DMS153 treated with DMSO at 0.1 percent for 48 hours (cell line): ENCODE data around the gene ATP9A.
"Not testable (repeated sequence)": the region's sequence is repeated elsewhere in the genome, so short reads cannot be mapped to it uniquely, and the experiment has no call there.

ENCODE experiments used
- DNase-seq: peaks from one replicate; lab custom pipeline; 2025; ENCODE audit not compliant: unreplicated experiment; lab: John Stamatoyannopoulos, UW

Gene ATP9A

DNA sequence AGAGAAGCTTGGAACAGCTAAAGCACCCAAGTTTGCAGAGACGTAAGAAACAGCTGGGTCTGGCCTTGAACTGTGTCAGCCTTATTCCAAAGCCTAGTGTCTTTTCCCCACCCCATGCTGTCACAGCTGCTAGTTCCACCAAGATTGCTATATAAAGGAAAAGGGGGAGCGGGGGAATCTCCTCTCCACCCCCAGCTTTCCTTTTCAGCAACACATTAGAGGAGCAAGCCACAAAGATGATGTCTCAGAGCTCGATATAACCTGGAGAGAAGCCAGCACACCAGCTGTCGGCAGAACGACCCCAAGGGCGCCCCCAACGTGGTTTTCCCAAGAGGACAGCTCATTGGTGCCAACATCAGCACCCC lies 36.5 kb downstream of the ATP9A start:
- DNase-seq, result no peak

DNA sequence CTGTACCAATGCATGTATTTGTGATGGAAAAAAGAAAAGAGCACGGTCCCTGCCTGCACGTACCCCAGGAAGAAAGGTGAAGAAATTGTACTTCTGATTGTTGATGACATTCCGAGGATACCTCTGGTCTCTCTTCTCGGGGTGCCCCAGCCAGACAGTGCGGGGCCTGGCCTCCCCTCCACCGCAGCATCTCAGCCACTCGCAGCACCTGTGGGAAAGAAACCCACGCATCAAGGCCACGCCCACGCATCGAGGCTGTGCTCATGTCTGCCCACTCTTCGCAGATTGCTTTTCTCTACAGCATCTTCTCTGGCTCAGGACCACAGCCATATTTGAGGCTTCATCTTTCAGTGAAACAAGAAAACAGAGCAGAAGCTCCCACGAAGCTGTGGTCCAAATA lies 38.4 kb downstream of the ATP9A start:
- no peak for DNase-seq

DNA sequence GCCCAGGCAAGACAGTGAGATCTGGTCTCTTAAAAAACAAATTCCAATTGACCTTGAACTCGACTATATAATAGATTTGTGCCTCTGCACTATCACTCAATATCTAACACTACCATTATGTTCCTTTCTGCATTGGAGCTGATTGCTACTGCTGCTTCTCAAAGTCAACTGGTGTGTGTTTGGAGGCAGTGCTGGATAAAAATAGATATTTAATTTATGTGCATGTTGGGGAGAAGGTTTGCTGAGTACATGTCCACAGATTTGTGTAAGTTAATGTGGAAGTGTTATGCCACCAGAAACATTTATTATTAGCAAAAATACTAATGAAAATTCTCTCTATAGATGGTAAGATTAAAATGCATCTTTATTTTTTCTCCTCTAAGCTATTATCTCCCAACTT lies 39.5 kb downstream of the ATP9A start:
- DNase-seq, result no peak

DNA sequence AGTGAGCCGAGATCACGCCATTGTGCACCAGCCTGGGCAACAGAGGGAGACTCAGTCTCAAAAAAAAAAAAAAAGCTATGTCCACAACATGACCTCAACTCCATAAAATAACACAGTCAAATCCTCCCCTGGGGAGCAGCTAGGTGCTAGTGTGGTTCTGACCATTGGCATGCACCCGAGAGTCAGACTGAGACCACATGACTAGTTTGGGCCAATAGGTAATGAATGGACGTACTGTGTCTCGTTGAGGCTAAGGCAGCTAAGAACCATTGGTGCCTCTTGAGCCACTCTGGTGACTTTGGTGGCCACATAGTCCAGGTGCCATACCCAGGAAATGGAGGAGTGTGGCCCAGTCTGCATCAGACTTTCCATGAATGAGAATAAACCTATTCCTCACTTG lies 40.3 kb downstream of the ATP9A start:
- no peak for DNase-seq

DNA sequence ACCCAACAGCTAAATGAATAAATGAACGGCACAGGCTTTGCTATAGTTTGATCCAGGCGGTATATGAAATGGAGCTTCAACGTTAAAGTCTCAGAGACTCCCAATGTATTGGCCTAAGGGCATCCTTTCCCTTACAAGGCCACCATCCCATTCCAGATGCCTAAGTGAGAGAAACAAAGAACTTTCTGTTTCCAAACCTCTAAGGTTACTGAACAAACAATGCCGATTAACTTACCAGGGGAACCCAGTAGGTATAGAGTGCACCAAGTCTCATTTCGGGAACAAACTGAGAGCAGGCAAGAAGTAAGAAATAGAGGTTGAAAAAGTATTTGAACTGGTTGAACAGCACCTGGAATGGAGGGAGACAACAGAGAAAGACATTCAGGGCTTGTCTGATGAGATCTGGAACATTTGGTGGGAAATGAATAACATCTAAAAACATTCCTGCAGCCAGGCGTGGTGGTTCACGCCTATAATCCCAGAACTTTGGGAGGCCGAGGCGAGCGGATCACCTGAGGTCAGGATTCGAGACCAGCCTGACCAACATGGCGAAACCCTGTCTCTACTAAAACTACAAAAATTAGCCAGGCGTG lies 42.5 kb downstream of the ATP9A start:
- DNase-seq, result no peak

DNA sequence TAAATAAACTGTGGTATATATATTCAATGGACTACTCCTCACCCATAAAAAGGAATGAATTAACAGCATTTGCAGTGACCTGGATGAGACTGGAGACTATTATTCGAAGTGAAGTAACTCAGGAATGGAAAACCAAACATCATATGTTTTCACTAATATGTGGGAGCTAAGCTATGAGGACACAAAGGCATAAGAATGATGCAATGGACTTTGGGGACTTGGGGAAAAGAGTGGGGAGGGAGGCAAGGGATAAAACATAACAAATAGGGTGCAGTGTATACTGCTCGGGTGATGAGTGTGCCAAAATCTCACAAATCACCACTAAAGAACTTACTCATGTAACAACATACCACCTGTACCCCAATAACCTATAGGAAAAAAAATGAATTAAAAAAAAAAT lies 45.2 kb downstream of the ATP9A start:
- DNase-seq, result not testable (repeated sequence)

DNA sequence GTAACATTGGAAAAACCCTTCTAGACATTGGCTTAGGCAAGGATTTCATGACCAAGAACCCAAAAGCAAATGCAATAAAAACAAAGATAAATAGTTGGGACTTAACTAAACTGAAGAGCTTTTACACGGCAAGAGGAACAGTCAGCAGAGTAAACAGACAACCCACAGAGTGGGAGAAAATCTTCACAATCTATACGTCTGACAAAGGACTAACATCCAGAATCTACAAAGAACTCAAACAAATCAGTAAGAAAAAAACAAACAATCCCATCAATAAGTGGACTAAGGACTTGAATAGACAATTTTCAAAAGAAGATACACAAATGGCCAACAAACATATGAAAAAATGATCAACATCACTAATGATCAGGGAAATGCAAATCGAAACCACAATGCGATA lies 45.9 kb downstream of the ATP9A start:
- DNase-seq, result not testable (repeated sequence)

DNA sequence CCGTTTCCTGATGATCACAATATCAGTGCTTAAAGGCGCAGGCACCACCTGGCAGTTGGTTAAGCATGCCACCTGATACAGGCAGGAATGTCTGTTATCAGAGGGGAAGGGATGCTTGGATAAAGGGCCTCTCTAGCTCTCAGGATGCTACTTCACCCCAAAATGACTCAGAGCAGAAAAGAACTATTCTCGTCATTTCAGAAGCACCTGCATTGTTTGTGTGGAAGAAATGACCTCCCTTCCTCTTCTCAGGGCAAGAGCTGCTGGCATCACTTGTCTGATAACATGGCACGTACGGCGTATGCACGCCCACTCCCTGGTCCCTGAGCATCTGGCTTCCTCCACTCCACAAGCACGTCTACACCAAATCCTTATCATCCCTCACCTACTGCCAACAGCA lies 47.3 kb downstream of the ATP9A start:
- DNase-seq, result no peak

DNA sequence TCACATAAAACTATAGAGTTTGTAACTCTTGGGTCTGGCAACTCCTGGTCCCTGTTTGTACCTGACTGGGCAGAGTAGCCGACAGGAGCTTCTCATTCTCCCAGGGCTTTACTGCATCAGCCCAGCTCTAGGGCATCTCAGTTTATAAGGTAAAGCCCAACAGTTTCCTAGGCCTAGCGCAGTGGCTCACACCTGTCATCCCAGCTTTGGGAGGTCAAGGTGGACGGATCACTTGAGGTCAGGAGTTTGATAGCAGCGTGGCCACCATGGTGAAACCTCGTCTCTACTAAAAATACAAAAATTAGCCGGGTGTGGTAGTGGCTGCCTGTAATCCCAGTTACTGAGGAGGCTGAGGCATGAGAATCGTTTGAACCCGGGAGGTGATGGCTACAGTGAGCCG lies 47.8 kb downstream of the ATP9A start:
- no peak for DNase-seq

DNA sequence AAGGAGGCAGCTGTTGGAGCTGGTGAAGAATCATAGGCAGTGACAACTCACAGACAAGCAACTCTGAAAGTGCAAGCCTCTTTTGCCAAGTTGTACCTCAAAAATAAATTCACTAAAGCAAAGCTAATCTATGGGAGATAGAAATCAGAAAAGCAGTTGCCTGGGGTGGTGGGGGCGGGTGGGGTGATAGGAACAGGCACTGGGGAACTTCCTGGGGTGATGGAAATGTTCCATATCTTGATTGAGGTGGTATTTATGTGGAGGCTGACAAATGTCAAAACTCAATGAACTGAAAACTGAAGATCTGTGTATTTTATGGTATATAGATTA lies 52.4 kb downstream of the ATP9A start:
- DNase-seq, result no peak

DNA sequence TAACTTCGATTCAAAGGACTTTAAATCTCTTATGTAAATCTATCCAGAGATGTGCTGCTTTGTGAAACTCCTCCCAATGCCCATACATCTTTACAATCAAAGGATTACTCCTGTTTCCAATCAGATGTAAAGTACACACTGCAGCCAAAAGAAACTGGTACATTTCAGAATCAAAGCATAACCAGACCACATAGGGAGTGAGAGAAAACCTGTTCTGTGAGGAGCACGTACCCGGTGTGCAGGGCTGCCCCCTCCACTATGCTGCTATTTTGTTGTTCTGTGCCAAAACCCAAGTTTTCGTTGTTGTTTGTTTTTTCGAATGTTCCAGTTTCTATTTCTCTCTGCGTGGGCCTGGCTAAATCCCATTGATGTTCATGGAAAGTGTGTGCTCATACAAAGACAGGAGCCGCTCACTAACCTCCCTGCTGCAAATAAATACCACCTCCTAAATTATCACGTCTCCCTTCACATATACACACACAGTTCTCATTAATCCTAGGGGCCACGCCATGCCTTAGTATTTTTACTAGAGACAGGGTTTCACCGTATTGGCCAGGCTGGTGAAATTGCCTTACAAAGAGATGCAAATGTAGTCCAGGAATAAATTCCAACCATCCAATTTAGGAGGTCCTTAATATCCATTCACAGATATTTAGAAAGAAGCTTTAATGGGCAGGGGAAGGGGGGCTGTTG lies 52.9 kb downstream of the ATP9A start:
- no peak for DNase-seq

DNA sequence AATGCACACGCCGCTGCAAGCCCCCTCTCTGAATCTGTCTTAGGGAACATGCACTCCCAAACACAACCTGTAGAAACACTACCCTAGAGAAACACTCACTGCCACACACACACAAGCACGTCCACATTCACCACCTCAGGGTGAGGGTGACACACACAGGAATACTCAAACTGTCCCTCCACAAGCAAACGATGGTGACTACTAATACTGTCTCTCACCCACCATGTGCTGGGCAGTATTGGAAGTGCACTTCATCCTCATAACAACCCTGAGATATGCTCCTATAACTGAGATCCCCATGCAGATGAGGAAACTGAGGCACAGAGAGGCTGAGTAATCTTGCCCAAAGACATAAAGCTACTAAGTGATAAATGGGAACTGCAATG lies 55.0 kb downstream of the ATP9A start:
- DNase-seq, result no peak

DNA sequence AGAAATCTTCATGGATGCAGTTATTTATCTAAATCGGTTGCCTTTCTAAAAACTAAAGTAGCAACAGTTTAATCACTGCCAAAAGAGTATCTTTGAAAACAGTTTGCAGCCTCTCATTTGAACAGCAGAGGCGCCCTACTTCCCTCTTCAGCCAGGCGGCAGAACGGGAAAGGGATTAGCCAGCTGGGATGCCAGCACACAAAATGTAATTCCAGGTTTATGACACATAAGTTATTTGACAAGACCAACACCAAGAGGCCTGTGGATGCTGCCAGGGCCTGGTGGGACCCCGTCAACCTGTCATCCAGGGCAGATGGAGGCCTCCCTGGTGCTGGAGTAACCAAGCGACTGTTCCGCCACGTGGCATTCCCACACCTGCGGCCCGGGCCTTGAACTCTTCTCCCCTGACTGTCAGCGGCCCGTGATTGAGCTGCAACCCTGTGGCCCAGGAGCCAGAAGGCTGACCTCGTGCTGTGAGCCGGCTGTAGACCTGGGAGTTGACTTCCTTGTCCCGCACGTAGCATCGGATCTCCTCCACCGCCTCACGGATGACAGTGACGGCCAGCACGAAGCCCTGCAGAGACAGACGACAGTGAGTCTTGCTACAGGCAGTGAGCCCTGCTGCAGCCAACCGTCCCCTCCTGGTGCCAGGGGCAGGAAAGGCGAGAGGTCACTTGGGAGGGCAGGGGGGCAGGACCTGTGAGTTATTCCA lies 55.5 kb downstream of the ATP9A start:
- DNase-seq, result no peak

DNA sequence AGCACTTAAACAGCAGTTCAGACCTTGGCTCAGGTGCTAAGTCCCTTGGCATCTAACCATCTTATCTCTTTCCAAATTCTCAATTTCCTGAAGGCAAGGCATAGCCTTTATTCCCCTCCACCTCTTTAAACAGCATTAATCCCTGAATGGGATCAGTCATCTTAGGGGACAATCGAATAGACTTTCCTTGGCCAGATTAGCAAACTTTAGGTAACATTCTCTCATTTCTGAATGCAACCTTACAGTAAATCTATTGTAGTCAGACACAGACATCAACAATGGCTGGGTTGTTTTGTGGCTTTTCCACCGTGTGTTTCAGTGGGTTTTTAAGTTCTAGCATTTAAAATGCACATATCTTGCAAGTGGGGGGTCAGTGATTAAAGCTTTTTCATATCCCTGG lies 56.8 kb downstream of the ATP9A start:
- DNase-seq, result no peak

DNA sequence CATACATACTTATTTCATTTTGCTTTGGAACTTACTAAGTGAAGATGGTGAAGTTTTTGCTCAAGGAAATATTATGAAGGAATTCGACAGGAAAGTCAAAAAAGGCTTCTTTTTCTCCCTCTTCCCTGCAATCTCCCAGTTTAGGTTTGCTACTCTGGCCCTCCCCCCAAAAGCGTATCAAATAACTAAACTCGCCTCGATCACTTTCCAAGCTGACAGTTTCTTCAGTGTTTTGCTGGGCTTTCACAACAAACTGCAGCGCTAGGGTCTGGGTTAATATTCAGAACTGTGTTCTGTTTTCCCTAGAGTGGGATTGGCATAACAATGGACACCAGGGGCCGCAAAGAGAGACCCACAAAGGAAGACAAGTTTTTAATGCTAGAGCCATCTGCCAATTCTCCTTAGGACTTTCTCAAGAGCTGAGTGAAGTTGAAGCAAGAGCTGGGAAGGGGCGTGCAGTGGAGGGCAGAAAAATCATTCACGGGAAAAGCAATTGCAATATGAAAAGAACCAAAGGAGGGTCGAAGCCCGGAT lies 57.8 kb downstream of the ATP9A start:
- no peak for DNase-seq

DNA sequence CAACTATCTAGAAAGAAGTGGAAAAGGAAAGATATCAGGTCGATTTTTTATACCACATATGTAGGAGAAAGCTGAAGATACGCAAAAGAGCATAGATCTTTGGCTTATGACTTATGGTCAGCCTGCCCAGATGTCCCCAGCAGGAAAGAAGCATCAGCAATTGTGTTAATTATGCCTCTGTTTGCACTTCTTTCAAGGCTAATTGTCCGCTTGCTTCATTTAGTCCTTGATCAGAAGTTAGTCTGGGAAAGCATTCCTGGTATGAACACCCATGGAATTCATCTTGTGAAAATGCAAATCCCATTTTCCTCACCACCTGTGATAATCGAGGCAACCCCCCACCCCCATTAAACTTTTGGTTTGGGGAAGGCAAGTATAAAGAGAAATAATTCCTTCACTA lies 62.8 kb downstream of the ATP9A start:
- no peak for DNase-seq

DNA sequence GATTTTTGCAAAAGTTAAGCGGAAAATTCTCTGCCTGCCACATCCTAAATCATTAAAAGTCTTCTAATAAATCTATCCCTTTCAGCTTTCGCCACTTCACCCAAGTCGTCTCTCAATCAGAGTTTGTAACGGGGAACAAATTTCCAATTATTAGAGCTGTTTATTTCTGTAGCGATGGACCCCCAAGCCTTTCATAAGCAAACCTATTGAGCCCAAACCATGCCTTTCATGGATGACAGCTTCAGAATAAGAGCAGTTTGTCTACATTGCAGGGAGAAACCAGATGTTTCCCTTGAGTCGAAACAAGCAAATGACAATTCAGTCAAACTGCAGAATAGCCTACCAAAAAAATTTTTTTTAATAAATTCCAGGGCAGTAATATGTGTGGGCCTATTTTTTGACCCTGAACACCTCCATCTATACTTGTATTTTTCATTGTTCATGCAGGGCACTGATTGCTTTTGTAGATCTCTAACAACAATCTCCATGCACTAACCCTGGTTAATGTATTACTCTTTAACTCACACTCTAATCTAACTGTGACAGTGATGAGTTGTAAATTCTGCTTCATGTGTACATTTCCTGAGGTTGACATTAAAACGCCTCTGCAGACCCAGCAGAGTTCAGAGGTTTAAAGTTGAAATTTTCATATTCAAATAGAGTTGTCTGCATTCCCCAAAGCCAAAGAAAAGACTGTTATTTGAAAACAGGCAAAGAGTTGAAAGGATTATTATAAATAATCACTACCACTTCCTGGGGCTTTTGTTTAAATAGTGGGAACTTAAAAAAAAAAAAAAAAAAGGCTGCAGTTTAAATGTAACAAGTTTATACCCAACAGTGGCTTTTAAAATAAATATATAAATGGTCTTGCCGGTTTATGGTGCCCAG lies 64.5 kb downstream of the ATP9A start:
- DNase-seq, result no peak

DNA sequence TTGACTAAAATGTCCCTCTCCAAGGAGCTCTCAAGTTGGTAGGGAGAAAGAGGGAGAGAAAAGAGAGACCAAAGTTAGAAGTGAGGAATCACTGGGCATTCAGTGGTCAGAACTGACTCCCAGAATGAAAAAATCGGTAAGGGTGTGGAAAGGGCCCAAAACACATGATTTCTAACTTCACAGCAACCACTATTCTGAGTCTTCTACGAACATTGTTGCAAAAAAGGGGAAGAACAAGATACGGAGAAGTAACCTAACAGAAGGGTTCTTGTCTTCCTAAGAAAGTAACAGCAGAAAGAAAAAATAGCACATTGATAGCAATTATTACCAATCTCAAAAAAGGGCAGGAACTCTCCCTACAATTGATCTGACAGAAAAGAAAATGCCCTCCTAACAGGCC lies 65.6 kb downstream of the ATP9A start:
- no peak for DNase-seq

DNA sequence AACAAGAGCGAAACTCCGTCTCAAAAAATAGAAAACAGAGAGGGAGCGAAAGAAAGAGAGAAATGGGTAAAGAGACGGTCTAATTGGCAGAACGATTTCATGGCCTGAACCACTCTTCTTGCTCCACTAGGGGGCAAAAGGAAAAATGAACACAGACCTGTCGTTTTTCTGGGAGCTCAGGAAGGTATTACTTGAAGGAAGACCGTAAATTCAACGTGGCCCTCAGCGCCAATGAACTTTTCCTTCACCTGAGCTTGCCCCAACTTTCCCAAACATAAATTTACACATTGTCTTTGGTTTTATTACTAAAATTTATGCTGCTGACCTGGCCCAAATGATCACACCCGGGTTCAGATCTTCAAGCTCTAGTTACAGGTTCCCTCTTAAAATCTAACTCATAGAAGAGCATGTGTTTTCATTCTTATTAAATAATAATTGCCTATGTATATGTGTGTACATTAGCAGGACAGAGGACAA lies 67.3 kb downstream of the ATP9A start:
- DNase-seq, result no peak

DNA sequence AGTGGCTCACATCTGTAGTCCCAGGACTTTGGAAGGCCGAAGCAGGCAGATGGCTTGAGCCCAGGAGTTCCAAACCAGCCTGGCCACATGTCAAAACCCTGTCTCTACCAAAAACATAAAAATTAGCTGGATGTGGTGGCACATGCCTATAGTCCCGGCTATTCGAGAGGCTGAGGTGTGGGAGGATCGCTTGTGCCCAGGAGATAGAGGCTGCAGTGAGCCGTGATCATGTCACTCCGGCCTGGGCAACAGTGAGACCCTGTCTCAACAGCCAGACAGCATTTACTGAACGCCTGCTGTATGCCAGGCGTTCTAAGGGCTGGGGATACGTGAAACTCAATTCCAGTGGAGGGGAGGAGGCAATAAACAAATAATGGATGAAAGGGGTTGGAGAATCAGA lies 69.9 kb downstream of the ATP9A start:
- no peak for DNase-seq

DNA sequence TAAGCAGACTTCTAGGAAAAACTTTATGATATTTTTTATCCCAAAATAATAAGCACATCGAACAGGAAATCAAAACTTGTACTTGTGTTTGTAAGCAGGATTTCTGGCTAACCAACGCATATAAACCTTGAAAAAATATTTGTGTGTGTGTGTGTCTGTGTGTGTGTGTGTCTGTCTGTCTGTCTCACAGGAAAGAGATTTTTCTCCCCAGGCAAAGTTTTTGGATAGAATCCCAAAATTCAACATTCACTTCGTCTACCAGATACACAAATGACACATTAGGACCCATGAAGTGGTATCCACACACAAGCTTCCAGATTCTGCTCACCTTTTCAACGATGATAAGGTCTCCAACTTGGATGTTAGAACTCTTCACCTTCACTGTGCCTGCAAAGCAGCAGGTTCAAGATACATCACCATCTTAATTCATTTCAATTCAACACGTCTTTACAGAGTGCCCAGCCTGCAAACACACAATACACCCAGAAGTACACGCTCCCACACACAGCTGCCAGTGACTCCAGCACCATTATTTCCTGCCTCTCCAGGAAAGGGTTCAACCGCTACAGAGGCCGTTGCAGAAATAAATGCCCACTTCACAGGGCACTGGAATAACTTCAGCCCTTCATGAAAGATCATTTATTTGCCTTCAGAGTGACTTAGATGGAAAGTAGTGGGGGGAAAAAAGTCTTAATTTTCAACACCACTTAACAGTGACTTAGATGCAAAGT lies 70.9 kb downstream of the ATP9A start:
- DNase-seq, result peak; percentile 40
